ENCODE data around the gene RNF224.

Gene RNF224

GRCh38 chr9:137251490-137252268, 24.4 kb downstream of the RNF224 start:
- Histone ChIP-seq H3K36me3 (ENCODE audit: insufficient read depth, insufficient read length, low read length) (peaks cover 9% of the 10 kb centered on the region), H3K9ac (ENCODE audit: insufficient read length, low read depth) (peak overlapping the region; percentile 57), H3K27me3 (ENCODE audit: insufficient read depth, insufficient read length) (no peaks in the 10 kb centered on the region), H3K4me1 (ENCODE audit: insufficient read depth, insufficient read length) (peaks cover 42% of the 10 kb centered on the region), H3K4me3 (ENCODE audit: insufficient read length, low read depth) (no peak overlapping the region), H3K9me3 (ENCODE audit: insufficient read depth, low read length) (no peaks in the 10 kb centered on the region)
- DNase-seq (ENCODE audit: low read depth, low spot score), result no peak
- no peak for TF ChIP-seq ZNF274 (IDR thresholded peaks at IDR 0.05; ENCODE audit: low read depth, low read length)
- TF ChIP-seq YY1 (IDR thresholded peaks at IDR 0.05; ENCODE audit: insufficient read depth, insufficient read length), result no peak
- TF ChIP-seq SUZ12 (IDR thresholded peaks at IDR 0.05; ENCODE audit: extremely low read depth, insufficient read depth, insufficient read length), result no peak

GRCh38 chr9:137252555-137253506, 25.5 kb downstream of the RNF224 start:
- H3K9me3 ChIP-seq (ENCODE audit: insufficient read depth, low read length), result no peaks in the 10 kb centered on the region
- DNase-seq (ENCODE audit: low read depth, low spot score), result no peak
- no peak for TF ChIP-seq SUZ12 (IDR thresholded peaks at IDR 0.05; ENCODE audit: extremely low read depth, insufficient read depth, insufficient read length)
- no peak for TF ChIP-seq YY1 (IDR thresholded peaks at IDR 0.05; ENCODE audit: insufficient read depth, insufficient read length)
- TF ChIP-seq ZNF274 (IDR thresholded peaks at IDR 0.05; ENCODE audit: low read depth, low read length), result no peak
- H3K9ac ChIP-seq (ENCODE audit: insufficient read length, low read depth), result peak overlapping the region; percentile 57
- no peak overlapping the region for H3K4me3 ChIP-seq (ENCODE audit: insufficient read length, low read depth)
- peaks cover 32% of the 10 kb centered on the region for H3K4me1 ChIP-seq (ENCODE audit: insufficient read depth, insufficient read length)
- peaks cover 18% of the 10 kb centered on the region for H3K36me3 ChIP-seq (ENCODE audit: insufficient read depth, insufficient read length, low read length)
- no peaks in the 10 kb centered on the region for H3K27me3 ChIP-seq (ENCODE audit: insufficient read depth, insufficient read length)

GRCh38 chr9:137253717-137254623, 26.7 kb downstream of the RNF224 start:
- Histone ChIP-seq H3K4me3 (ENCODE audit: insufficient read length, low read depth) (peak overlapping the region; percentile 98), H3K9ac (ENCODE audit: insufficient read length, low read depth) (peak overlapping the region; percentile 99), H3K27me3 (ENCODE audit: insufficient read depth, insufficient read length) (no peaks in the 10 kb centered on the region), H3K4me1 (ENCODE audit: insufficient read depth, insufficient read length) (peaks cover 31% of the 10 kb centered on the region), H3K36me3 (ENCODE audit: insufficient read depth, insufficient read length, low read length) (peaks cover 29% of the 10 kb centered on the region), H3K9me3 (ENCODE audit: insufficient read depth, low read length) (no peaks in the 10 kb centered on the region)
- TF ChIP-seq YY1 (IDR thresholded peaks at IDR 0.05; ENCODE audit: insufficient read depth, insufficient read length) (no peak), ZNF274 (IDR thresholded peaks at IDR 0.05; ENCODE audit: low read depth, low read length) (no peak), SUZ12 (IDR thresholded peaks at IDR 0.05; ENCODE audit: extremely low read depth, insufficient read depth, insufficient read length) (no peak)
- no peak for DNase-seq (ENCODE audit: low read depth, low spot score)

DNA sequence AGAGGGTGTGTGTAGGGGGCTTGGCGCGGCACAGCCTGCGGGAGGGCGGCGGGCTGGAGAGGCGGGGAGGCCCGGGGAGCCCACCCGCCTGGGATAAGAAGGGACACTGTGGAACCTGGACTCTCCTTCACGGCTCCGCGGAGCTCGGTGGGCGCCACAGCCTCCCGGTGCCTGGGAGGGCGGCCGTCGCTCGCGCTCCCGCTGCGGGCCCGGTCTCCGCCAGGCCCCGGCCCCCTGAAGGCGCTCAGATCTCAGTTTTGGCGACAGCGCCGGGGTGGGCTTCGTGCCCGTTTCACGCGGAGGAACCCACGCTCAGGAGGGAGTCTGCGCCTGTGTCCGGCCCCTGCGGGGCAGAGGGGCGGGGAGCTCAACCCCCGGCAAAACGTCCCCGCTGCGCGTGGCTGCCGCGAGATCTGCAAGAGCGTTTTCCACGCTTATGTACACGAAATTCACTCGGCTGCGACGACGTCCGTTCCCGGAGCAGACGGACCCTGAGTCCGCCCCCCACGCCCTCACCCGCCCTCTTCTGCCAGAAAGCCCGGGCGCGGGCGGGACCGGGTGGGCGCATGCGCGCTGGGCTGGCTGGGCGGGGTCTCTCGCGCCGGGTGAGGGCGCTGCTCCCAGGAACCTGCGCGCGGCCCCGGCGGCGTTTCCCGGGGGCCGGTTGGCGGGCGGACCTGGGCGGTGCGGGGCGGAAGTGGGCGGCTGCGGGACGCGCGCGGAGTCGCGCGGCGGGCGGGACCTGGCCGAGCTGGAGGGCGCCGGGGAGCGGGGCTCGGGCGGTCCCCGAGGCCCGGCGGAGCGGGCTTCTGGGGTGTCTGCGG, 27.5 kb downstream of the RNF224 start, which contains the start of gene NELFB:
Gene NELFB, plus strand, starts transcription at position 704 of the 824 bp plus-strand sequence.
- H3K27me3 ChIP-seq (ENCODE audit: insufficient read depth, insufficient read length), result no peaks in the 10 kb centered on the region
- TF ChIP-seq SUZ12 (IDR thresholded peaks at IDR 0.05; ENCODE audit: extremely low read depth, insufficient read depth, insufficient read length) (no peak), YY1 (IDR thresholded peaks at IDR 0.05; ENCODE audit: insufficient read depth, insufficient read length) (no peak), ZNF274 (IDR thresholded peaks at IDR 0.05; ENCODE audit: low read depth, low read length) (no peak)
- peak within 1 kb of the TSS; percentile 98 for H3K4me3 ChIP-seq (ENCODE audit: insufficient read length, low read depth)
- H3K4me1 ChIP-seq (ENCODE audit: insufficient read depth, insufficient read length), result peaks cover 31% of the 10 kb centered on the region
- peaks cover 34% of the 10 kb centered on the region for H3K36me3 ChIP-seq (ENCODE audit: insufficient read depth, insufficient read length, low read length)
- peak; percentile 67 for DNase-seq (ENCODE audit: low read depth, low spot score)
- H3K9me3 ChIP-seq (ENCODE audit: insufficient read depth, low read length), result no peaks in the 10 kb centered on the region
- H3K9ac ChIP-seq (ENCODE audit: insufficient read length, low read depth), result peak within 1 kb of the TSS; percentile 99

DNA sequence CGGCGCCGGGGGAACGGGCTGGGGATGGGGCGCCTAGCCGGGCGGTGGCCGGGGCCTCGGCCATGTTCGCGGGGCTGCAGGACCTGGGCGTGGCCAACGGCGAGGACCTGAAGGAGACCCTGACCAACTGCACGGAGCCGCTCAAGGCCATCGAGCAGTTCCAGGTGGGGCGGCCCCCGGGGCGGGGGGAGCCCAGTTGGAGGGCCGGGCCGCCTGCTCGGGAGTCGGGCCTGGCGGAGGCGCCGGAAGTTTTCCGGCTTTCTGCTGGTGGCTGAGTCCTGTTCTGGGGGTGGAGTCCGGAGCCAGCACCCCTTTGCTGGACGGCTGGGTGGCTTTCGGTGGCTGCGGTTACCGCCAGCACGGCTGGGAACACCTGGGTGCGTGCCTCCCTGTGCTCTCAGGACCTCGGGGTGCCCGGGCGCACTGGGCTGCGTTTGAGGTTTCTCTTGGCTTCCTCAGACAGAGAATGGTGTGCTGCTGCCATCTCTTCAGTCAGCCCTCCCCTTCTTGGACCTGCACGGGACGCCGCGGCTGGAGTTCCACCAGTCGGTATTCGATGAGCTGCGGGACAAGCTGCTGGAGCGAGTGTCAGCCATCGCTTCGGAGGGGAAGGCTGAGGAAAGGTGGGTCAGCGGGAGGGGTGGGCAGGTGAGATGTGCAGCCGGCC, 28.3 kb downstream of the RNF224 start:
- DNase-seq (ENCODE audit: low read depth, low spot score), result no peak
- H3K9ac ChIP-seq (ENCODE audit: insufficient read length, low read depth), result peak overlapping the region; percentile 99
- no peaks in the 10 kb centered on the region for H3K27me3 ChIP-seq (ENCODE audit: insufficient read depth, insufficient read length)
- H3K4me1 ChIP-seq (ENCODE audit: insufficient read depth, insufficient read length), result peaks cover 28% of the 10 kb centered on the region
- H3K36me3 ChIP-seq (ENCODE audit: insufficient read depth, insufficient read length, low read length), result peaks cover 34% of the 10 kb centered on the region
- no peak for TF ChIP-seq YY1 (IDR thresholded peaks at IDR 0.05; ENCODE audit: insufficient read depth, insufficient read length)
- TF ChIP-seq ZNF274 (IDR thresholded peaks at IDR 0.05; ENCODE audit: low read depth, low read length), result no peak
- H3K9me3 ChIP-seq (ENCODE audit: insufficient read depth, low read length), result no peaks in the 10 kb centered on the region
- peak overlapping the region; percentile 98 for H3K4me3 ChIP-seq (ENCODE audit: insufficient read length, low read depth)

Data from NT2/D1 (cell line).